ENCODE data around the gene CCL3. TPM values are rescaled to one million over a fixed set of nuclear protein-coding genes. Genes with fewer than 3 reads are reported as not detected.

The CCL3 gene
- total RNA-seq, 1 experiment from 2014 or later: 0.72 TPM

GRCh38 chr17:36071751-36072150 lies 18.2 kb downstream of the CCL3 start:
- H3K4me1 Mint-ChIP-seq: peaks cover 5% of the 10 kb centered on the region
- H3K27me3 Mint-ChIP-seq (ENCODE audit: low read depth): no peaks in the 10 kb centered on the region; the same call in 1 of the 2 replicates
- no peaks in the 10 kb centered on the region for H3K36me3 Mint-ChIP-seq
- DNase-seq (ENCODE audit: low spot score) (no peak), ATAC-seq (no peak)
- ChIA-PET CTCF (interaction anchor here (1.4 to 7.0 kb wide), 8 partner anchors 24 to 392 kb away, joined by 3 to 159 read pairs (median 7); partner anchors contain the start of genes CCL16, LYZL6 and TAF15), POLR2A (no interaction called here)
- TF ChIP-seq ERG (CRISPR knock-in tag; IDR thresholded peaks at IDR 0.05) (no peak), ZNF121 (CRISPR knock-in tag; IDR thresholded peaks at IDR 0.05) (no peak)
- H3K4me3 Mint-ChIP-seq: no peak overlapping the region
- H3K9me3 Mint-ChIP-seq: peaks cover 8% of the 10 kb centered on the region
- no peak overlapping the region for H3K27ac Mint-ChIP-seq

GRCh38 chr17:36070427-36070826 lies 19.5 kb downstream of the CCL3 start:
- TF ChIP-seq PRRX2 (CRISPR knock-in tag; IDR thresholded peaks at IDR 0.05) (no peak), RORB (CRISPR knock-in tag; IDR thresholded peaks at IDR 0.05) (no peak), ATF2 (CRISPR knock-in tag; IDR thresholded peaks at IDR 0.05; ENCODE audit: borderline replicate concordance, low read depth) (no peak), ZMAT4 (CRISPR knock-in tag; IDR thresholded peaks at IDR 0.05) (no peak), EMX1 (CRISPR knock-in tag; IDR thresholded peaks at IDR 0.05) (no peak), SOX15 (CRISPR knock-in tag; IDR thresholded peaks at IDR 0.05) (no peak), FOXP1 (CRISPR knock-in tag; IDR thresholded peaks at IDR 0.05; ENCODE audit: borderline replicate concordance) (no peak), ZSCAN18 (CRISPR knock-in tag; IDR thresholded peaks at IDR 0.05) (no peak), SP1 (CRISPR knock-in tag; conservative IDR thresholded peaks at IDR 0.05) (no peak), ZNF219 (CRISPR knock-in tag; IDR thresholded peaks at IDR 0.05; ENCODE audit: borderline replicate concordance) (no peak), NR1H2 (CRISPR knock-in tag; IDR thresholded peaks at IDR 0.05) (no peak), ZNF396 (CRISPR knock-in tag; IDR thresholded peaks at IDR 0.05; ENCODE audit: borderline replicate concordance) (no peak), JUN (CRISPR knock-in tag; IDR thresholded peaks at IDR 0.05) (no peak), HMGA2 (CRISPR knock-in tag; IDR thresholded peaks at IDR 0.05) (no peak)
- H3K9me3 Mint-ChIP-seq: peaks cover 15% of the 10 kb centered on the region
- ChIA-PET POLR2A (no interaction called here), CTCF (interaction anchor here (4.6 to 7.0 kb wide), 2 partner anchors 78 to 92 kb away, joined by 49 to 159 read pairs; partner anchors contain the start of gene CCL16)
- peaks cover 4% of the 10 kb centered on the region; the same call in 1 of the 2 replicates for H3K27me3 Mint-ChIP-seq (ENCODE audit: low read depth)
- H3K4me1 Mint-ChIP-seq: peaks cover 5% of the 10 kb centered on the region
- H3K4me3 Mint-ChIP-seq: no peak overlapping the region
- H3K36me3 Mint-ChIP-seq: no peaks in the 10 kb centered on the region
- no peak for DNase-seq (ENCODE audit: low spot score)
- no peak overlapping the region for H3K27ac Mint-ChIP-seq
- ATAC-seq: no peak

GRCh38 chr17:36069136-36069535 lies 20.8 kb downstream of the CCL3 start:
- Mint-ChIP-seq H3K36me3 (no peaks in the 10 kb centered on the region), H3K27me3 (ENCODE audit: low read depth) (peaks cover 4% of the 10 kb centered on the region), H3K9me3 (peaks cover 15% of the 10 kb centered on the region), H3K4me1 (peaks cover 5% of the 10 kb centered on the region), H3K4me3 (no peak overlapping the region), H3K27ac (no peak overlapping the region; the same call in 1 of the 2 replicates)
- CTCF ChIA-PET: interaction anchor here (0.9 to 7.0 kb wide), 5 partner anchors 60 to 121 kb away, joined by 3 to 159 read pairs (median 6); partner anchors contain the start of gene CCL16
- DNase-seq (ENCODE audit: low spot score): no peak
- no peak for ATAC-seq
- POLR2A ChIA-PET: no interaction called here
- TF ChIP-seq HMGXB4 (CRISPR knock-in tag; IDR thresholded peaks at IDR 0.05) (no peak), MXD4 (CRISPR knock-in tag; IDR thresholded peaks at IDR 0.05; ENCODE audit: borderline replicate concordance) (no peak), TP53 (CRISPR knock-in tag; IDR thresholded peaks at IDR 0.05) (no peak), ZNF121 (CRISPR knock-in tag; IDR thresholded peaks at IDR 0.05) (no peak), TEAD4 (CRISPR knock-in tag; IDR thresholded peaks at IDR 0.05) (no peak), RORB (CRISPR knock-in tag; IDR thresholded peaks at IDR 0.05) (no peak), SMAD3 (CRISPR knock-in tag; IDR thresholded peaks at IDR 0.05; ENCODE audit: borderline replicate concordance) (no peak), AR (CRISPR knock-in tag; IDR thresholded peaks at IDR 0.05) (no peak), USF1 (CRISPR knock-in tag; IDR thresholded peaks at IDR 0.05) (no peak), TEAD1 (CRISPR knock-in tag; IDR thresholded peaks at IDR 0.05) (no peak)
